Natural killer cell treated with Interleukin-12 subunit alpha and Interleukin-12 subunit beta and Interleukin-15 and Interleukin-18, amount 100 ng/mL, for 72 hours (primary cell): ENCODE results near the gene CENATAC. TPM values are rescaled to one million over a fixed set of nuclear protein-coding genes. Genes with fewer than 3 reads are reported as not detected.
"Not testable (repeated sequence)": the region's sequence is repeated elsewhere in the genome, so short reads cannot be mapped to it uniquely, and the experiment has no call there.

Experiments
- ATAC-seq, 2 donors: fragments of 150-1000 bp; cut with Tn5 transposase in 1 of 2; sonication (Bioruptor Pico), chemical (Tn5 transposase) in 1 of 2; 2 replicates each; pipeline ENCODE4 v1.10.0; 2021
- DNase-seq: peaks from one replicate; pipeline ENCODE4 v3.0.0; 2022; ENCODE audit warnings: low spot score
- H3K27ac Mint-ChIP-seq, 2 donors: 1 replicate in 1 of 2; 2 replicates in 1 of 2; pipeline ENCODE4 v1.8.0; 2022; ENCODE audit warnings: mixed read lengths in 2 of 2, mild to moderate bottlenecking in 1 of 2, moderate library complexity in 1 of 2
- H3K27me3 Mint-ChIP-seq, 2 donors: 1 replicate in 1 of 2; 2 replicates in 1 of 2; pipeline ENCODE4 v1.8.0; 2022; ENCODE audit warnings: mixed read lengths in 2 of 2
- H3K36me3 Mint-ChIP-seq: one replicate; pipeline ENCODE4 v1.8.0; 2022; ENCODE audit warnings: mixed read lengths
- H3K4me1 Mint-ChIP-seq, 2 donors: 1 replicate in 1 of 2; 2 replicates in 1 of 2; pipeline ENCODE4 v1.8.0; 2022; ENCODE audit warnings: low read depth in 2 of 2, mixed read lengths in 2 of 2, mild to moderate bottlenecking in 1 of 2
- H3K4me3 Mint-ChIP-seq: one replicate; pipeline ENCODE4 v1.8.0; 2022; ENCODE audit warnings: mixed read lengths
- H3K9me3 Mint-ChIP-seq: 2 replicates; pipeline ENCODE4 v1.8.0; 2022; ENCODE audit warnings: mixed read lengths
- total RNA-seq, 2 donors: library from RNA; stranded (reverse); gene quantifications; one replicate each; pipeline ENCODE4 v1.2.3, GENCODE V29; 2022

Gene CENATAC
- total RNA-seq, 2 donors from 2014 or later = 53.4 to 97.8 TPM

DNA sequence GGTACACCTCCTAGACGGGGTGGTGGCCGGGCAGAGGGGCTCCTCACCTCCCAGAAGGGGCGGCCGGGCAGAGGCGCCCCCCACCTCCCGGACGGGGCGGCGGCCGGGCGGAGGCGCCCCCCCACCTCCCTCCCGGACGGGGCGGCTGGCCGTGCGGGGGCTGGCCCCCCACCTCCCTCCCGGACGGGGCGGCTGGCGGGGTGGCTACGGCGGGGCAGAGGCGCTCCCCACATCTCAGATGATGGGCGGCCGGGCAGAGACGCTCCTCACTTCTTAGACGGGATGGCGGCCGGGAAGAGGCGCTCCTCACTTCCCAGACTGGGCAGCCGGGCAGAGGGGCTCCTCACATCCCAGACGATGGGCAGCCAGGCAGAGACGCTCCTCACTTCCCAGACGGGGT is 61.2 kb downstream of the CENATAC start:
- H3K27me3 Mint-ChIP-seq, H3K9me3 Mint-ChIP-seq, H3K4me3 Mint-ChIP-seq, ATAC-seq, DNase-seq, H3K36me3 Mint-ChIP-seq: not testable (repeated sequence)
- Mint-ChIP-seq H3K27ac (peak overlapping the region in 1 of 2 donors; percentile 95), H3K4me1 (peaks cover 24 to 30% of the 10 kb centered on the region in 2 donors)

DNA sequence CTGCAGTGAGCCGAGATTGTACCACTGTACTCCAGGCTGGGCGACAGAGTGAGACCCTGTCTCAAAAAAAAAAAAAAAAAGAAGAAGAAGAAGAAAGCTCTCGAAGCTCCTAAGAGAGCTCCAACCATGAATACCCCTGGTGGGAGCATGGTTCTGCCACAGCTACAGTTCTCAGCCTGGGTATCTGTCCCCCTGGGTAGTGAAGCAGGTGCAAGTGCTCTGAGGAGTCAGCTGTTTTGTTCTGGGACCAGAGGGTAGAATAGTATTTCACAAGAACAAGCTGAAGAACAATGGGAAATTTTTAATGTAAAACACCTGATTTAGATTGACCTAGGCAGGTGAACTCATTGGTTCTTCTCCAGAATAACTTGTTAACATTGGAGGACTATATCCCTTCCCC is 63.3 kb downstream of the CENATAC start:
- ATAC-seq = no peak

DNA sequence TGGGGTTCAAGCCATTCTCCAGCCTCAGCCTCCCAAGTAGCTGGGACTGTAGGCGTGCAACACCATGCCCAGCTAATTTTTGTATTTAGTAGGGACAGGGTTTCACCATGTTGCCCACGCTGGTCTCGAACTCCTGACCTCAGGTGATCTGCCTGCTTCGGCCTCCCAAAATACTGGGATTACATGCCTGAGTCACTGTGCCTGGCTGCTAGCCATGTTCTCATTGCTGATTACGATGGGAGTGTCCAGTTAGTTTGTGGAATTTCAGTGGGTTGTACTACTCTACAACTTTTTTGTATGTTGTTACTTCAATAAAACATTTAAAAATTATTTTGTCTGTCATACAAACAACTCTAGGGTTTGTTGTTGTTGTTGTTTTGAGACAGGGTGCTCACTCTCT is 64.8 kb downstream of the CENATAC start:
- Mint-ChIP-seq H3K27ac (no peak overlapping the region), H3K4me1 (peaks cover 23 to 35% of the 10 kb centered on the region in 2 donors), H3K9me3 (no peaks in the 10 kb centered on the region), H3K27me3 (no peaks in the 10 kb centered on the region), H3K4me3 (no peak overlapping the region), H3K36me3 (no peaks in the 10 kb centered on the region)
- ATAC-seq (no peak), DNase-seq (no peak)

More for the DNA sequence above, 63.3 kb downstream of the CENATAC start:
- Mint-ChIP-seq H3K4me3 (no peak overlapping the region), H3K4me1 (peaks cover 17 to 30% of the 10 kb centered on the region in 2 donors), H3K27me3 (no peaks in the 10 kb centered on the region), H3K9me3 (no peaks in the 10 kb centered on the region), H3K27ac (no peak overlapping the region), H3K36me3 (no peaks in the 10 kb centered on the region)
- DNase-seq = no peak

DNA sequence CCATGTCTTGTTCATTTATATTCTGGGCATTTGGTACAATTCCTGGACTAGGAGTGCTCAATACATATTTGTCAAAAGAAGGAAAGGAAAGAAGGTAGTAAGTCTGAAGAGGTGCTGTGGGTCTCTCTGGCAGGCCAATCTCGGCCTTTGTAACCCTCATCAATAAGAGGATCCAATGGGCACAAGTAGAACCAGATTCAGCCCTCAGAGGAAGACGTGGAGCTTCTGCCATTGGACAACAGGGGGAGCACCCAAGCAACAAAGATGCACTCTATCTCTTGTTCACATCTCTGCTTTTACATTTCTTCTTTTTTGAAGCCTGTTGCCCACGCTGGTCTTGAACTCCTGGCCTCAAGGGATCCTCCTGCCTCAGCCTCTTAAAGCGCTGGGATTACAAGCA is 67.4 kb downstream of the CENATAC start:
- H3K27me3 Mint-ChIP-seq = no peaks in the 10 kb centered on the region
- peak overlapping the region; percentile 54 to 96 for H3K27ac Mint-ChIP-seq
- H3K36me3 Mint-ChIP-seq = peaks cover 4% of the 10 kb centered on the region
- ATAC-seq (no peak), DNase-seq (no peak)
- H3K4me1 Mint-ChIP-seq = peaks cover 24 to 39% of the 10 kb centered on the region in 2 donors
- H3K4me3 Mint-ChIP-seq = peak overlapping the region; percentile 28
- H3K9me3 Mint-ChIP-seq = no peaks in the 10 kb centered on the region

Other genes starting within 250 kb of the CENATAC start
- gene DDX6, start 207.0 kb upstream of the CENATAC start, total RNA-seq = 100 to 1,000 TPM; 145 to 214 TPM
- 1 to 10 TPM; 3.1 to 6.3 TPM for gene CXCR5, start 114.2 kb upstream of the CENATAC start, total RNA-seq
- 10 to 100 TPM; 33.5 to 62.2 TPM for gene BCL9L, start 72.2 kb upstream of the CENATAC start, total RNA-seq
- gene UPK2, start 41.8 kb upstream of the CENATAC start, total RNA-seq = 1 to 10 TPM in 1 of 2 donors, under 1 TPM in 1; 0.64 to 1.1 TPM
- not detected for gene FOXR1, start 26.4 kb upstream of the CENATAC start, total RNA-seq
- gene RPS25, start 20.2 kb downstream of the CENATAC start, total RNA-seq = 100 to 1,000 TPM; 711 to 875 TPM
- gene TRAPPC4, start 20.6 kb downstream of the CENATAC start, total RNA-seq = 10 to 100 TPM; 76.3 to 82.3 TPM
- 10 to 100 TPM; 20.3 to 32.6 TPM for gene SLC37A4, start 32.7 kb downstream of the CENATAC start, total RNA-seq
- gene HYOU1, start 59.1 kb downstream of the CENATAC start, total RNA-seq = 100 to 1,000 TPM; 259 to 333 TPM
- gene VPS11, start 69.7 kb downstream of the CENATAC start, total RNA-seq = 10 to 100 TPM; 34.7 to 42.0 TPM
- gene HMBS, start 86.7 kb downstream of the CENATAC start, total RNA-seq = 10 to 100 TPM; 18.0 to 53.9 TPM
- gene DPAGT1, start 103.7 kb downstream of the CENATAC start, total RNA-seq = 10 to 100 TPM; 51.9 to 96.2 TPM
- gene C2CD2L, start 109.2 kb downstream of the CENATAC start, total RNA-seq = 10 to 100 TPM; 37.9 to 58.4 TPM
- gene HINFP, start 123.4 kb downstream of the CENATAC start, total RNA-seq = 10 to 100 TPM; 33.4 to 49.5 TPM
- gene ABCG4, start 150.9 kb downstream of the CENATAC start, total RNA-seq = not detected
- gene NLRX1, start 170.6 kb downstream of the CENATAC start, total RNA-seq = 10 to 100 TPM; 13.0 to 14.1 TPM
- gene NHERF4, start 187.3 kb downstream of the CENATAC start, total RNA-seq = under 1 TPM in 1 of 2 donors, not detected in 1; 0.64 TPM
- 10 to 100 TPM; 29.1 to 50.5 TPM for gene CBL, start 208.2 kb downstream of the CENATAC start, total RNA-seq